ENCODE results near the gene CDH4.

CDH4 gene

DNA sequence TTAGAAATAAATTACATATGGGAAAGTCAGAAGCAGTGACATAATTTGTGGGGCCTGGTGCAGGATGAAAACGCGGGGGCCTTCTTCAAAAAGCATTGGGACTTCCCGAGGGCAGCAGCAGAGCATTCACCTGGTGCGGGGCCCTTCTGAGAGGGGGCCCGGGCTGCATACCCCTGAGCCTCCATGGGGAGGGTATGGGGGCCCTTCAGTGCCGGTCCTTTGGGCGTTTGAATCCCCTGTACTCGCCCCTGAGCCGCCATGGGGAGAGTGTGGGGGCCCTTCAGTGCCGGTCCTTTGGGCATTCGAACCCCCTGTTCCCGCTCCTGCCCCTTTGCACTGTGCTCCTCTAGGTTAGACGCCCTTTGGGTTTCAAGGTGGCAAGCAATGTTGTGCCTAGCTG is 283.5 kb downstream of the CDH4 start:
- no peak for DNase-seq (ENCODE audit: low read depth, low spot score)
- no peak overlapping the region for H3K4me3 ChIP-seq (ENCODE audit: low read depth, low read length)
- TF ChIP-seq, protein P1, sequence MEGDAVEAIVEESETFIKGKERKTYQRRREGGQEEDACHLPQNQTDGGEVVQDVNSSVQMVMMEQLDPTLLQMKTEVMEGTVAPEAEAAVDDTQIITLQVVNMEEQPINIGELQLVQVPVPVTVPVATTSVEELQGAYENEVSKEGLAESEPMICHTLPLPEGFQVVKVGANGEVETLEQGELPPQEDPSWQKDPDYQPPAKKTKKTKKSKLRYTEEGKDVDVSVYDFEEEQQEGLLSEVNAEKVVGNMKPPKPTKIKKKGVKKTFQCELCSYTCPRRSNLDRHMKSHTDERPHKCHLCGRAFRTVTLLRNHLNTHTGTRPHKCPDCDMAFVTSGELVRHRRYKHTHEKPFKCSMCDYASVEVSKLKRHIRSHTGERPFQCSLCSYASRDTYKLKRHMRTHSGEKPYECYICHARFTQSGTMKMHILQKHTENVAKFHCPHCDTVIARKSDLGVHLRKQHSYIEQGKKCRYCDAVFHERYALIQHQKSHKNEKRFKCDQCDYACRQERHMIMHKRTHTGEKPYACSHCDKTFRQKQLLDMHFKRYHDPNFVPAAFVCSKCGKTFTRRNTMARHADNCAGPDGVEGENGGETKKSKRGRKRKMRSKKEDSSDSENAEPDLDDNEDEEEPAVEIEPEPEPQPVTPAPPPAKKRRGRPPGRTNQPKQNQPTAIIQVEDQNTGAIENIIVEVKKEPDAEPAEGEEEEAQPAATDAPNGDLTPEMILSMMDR (IDR thresholded peaks at IDR 0.05; ENCODE audit: insufficient read depth, low read length, missing control alignments) = no peak
- ChIA-PET CTCF (no interaction called here), POLR2A (no interaction called here)

DNA sequence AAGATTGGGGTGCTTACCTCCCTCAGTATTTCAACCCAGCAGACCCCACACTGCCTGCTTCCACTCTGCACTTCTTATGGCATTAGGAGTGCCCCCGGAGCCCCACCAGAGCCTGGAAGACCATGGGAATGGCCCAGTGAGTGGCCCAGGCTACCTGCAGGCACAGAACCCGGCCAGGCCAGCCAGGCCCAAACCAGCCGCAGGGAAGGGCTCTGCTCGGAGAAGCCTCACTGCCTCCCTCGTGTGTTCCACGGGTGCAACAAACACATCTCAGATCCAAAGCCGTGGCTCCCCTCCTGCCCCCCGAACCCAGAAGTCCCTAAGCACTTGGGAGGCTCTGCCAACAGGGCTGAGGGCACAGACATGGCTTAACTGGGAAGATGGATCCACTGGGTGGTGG is 283.9 kb downstream of the CDH4 start:
- POLR2A ChIA-PET = no interaction called here
- CTCF ChIA-PET = no interaction called here

DNA sequence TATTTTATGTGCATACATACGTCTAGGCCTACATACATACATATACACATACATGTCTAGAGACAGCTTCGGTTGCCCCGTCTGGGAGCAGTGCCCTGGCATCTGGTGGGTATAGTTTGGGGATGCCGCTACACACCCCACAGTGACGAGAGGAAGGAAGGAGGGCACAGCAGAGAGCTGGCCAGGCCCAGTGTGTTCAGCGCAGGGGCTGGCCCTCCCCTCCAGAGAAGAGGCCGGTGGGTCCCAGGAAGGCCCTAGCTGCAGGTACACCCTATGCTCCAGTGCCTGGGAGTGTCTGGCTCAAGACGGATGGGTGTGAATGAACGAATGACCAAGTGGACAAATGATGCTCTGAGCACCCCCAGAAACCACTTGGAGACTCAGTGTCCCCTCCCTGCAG is 284.6 kb downstream of the CDH4 start:
- DNase-seq (ENCODE audit: low read depth, low spot score) = no peak
- no peak overlapping the region for H3K4me3 ChIP-seq (ENCODE audit: low read depth, low read length)
- POLR2A ChIA-PET = no interaction called here
- TF ChIP-seq, protein P1 (IDR thresholded peaks at IDR 0.05; ENCODE audit: insufficient read depth, low read length, missing control alignments) = no peak
- CTCF ChIA-PET = no interaction called here

More for the DNA sequence above, 283.9 kb downstream of the CDH4 start:
- no peak for DNase-seq (ENCODE audit: low read depth, low spot score)
- TF ChIP-seq, protein P1 (IDR thresholded peaks at IDR 0.05; ENCODE audit: insufficient read depth, low read length, missing control alignments) = no peak
- H3K4me3 ChIP-seq (ENCODE audit: low read depth, low read length) = no peak overlapping the region

DNA sequence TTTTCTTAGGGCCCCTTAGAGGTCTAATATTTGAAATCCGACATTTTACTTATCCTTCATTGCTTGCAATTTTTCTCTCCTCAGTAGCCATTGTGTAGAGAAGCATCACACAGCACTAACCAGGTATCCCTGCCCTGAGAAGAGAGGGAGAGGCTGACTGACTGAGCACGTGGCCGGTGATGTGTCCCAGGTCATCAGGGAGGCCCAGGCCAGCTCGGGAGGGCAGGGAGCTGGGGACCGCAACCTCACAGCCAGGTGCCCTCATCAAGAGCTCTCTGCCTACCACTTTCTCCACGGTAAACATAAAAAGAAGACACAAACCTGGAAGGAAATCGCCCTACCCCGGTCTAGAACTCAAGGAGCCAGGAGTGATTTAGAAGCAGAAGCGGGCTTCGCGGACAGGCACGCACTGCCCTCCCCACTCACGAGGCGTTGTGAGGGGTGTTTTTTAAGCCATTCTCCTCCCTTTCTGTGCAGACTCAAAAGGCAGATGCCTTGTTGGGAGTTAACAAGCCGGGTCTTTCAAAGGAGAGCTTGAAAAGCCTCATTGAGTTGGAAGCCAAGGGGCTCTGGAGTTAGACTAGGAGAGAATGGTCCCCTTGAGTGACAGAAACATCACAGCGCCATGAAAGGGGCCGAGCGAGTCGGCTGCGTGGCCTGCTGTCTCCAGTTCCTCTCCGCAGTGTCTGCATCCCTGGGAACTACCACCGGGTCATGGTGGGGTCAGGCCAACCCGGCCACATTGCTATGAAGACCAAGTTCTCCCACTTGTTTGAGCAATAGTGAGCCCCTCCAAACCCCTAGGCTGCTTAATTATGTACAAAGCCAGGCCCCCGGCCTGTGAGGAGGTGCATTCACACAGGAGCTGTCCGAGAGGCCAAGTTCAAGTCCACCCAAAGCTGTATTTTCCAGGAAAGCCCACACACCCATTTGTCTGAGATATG is 285.4 kb downstream of the CDH4 start:
- POLR2A ChIA-PET = no interaction called here
- CTCF ChIA-PET = no interaction called here
- DNase-seq (ENCODE audit: low read depth, low spot score) = no peak
- TF ChIP-seq, protein P1 (IDR thresholded peaks at IDR 0.05; ENCODE audit: insufficient read depth, low read length, missing control alignments) = no peak
- no peak overlapping the region for H3K4me3 ChIP-seq (ENCODE audit: low read depth, low read length)

DNA sequence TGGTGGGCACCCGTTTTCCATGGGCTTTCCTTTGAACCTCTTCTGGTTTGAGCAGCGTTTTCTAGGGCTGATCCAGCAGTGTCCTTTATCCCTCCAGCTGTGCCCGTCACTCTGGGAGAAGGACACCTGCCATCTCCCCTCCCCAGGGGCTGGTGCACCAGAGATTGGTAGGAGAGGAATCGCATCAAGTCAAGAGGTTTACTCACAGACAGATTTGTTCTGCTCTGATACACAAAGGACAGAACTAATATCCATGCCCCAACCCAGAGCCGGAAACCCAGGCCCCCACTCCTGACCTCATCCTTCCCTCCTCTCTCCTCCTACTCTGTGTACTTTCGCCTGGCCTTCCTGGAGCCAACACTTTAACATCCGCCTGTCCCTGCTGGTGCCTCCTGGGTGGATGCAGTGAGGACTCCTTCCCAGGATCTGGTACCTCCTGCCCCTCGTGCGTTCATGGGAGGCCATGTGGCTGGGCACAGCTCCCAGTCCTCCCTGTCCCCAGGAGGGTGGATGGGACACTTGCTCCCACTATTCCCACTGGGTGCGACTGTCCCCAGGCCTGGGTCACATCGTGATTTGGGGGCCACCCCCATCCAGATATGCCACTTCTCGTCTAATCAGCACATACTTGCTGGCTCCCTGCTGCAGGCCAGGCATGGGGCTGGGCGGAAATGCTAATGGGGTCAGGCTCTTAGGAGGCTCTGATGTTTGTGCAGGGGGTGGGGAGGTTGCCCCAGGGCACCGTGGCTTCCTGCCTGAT is 286.3 kb downstream of the CDH4 start:
- no peak for DNase-seq (ENCODE audit: low read depth, low spot score)
- H3K4me3 ChIP-seq (ENCODE audit: low read depth, low read length) = no peak overlapping the region
- TF ChIP-seq, protein P1 (IDR thresholded peaks at IDR 0.05; ENCODE audit: insufficient read depth, low read length, missing control alignments) = no peak
- ChIA-PET POLR2A (no interaction called here), CTCF (no interaction called here)

DNA sequence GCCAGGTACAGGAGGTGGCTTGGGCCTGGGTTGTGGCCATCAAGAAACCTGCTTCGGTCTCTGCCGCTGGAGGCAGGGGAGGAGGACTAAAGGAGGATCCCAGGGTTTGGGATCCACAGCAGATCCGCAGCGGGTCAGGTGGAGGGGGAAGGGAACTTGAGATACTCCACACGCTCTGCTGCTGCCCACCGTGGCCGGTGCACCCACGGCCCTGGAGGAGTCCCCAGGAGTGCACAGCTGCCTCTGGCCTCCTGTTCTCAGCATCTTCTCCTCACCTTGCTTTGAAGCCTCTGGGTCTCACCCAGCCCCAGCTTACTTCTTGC is 286.8 kb downstream of the CDH4 start:
- H3K4me3 ChIP-seq (ENCODE audit: low read depth, low read length) = no peak overlapping the region
- ChIA-PET POLR2A (no interaction called here), CTCF (no interaction called here)
- no peak for DNase-seq (ENCODE audit: low read depth, low spot score)
- TF ChIP-seq, protein P1 (IDR thresholded peaks at IDR 0.05; ENCODE audit: insufficient read depth, low read length, missing control alignments) = no peak

Data from AG04449 (cell line).